Neural cell (in vitro differentiated cells): ENCODE results near the gene TAF8. TPM values are rescaled to one million over a fixed set of nuclear protein-coding genes. Genes with fewer than 3 reads are reported as not detected.

ENCODE experiments used
- H2AFZ ChIP-seq: fragments of 200-600, 300-800 bp; sonication (generic), shearing (Covaris generic); 2 replicates; pipeline ENCODE4 v1.6.0; 2014; ENCODE audit warnings: low read depth, mild to moderate bottlenecking, antibody characterized with exemption, low read length, moderate library complexity
- H3F3A ChIP-seq: fragments of 200-600 bp; shearing (Covaris generic); 2 replicates; pipeline ENCODE4 v1.6.1; 2016; ENCODE audit warnings: mild to moderate bottlenecking, moderate library complexity, mixed read lengths, antibody characterized with exemption, low read length; ENCODE audit not compliant: insufficient read depth, poor library complexity, severe bottlenecking
- H3K27ac ChIP-seq: fragments of 200-600, 300-800 bp; sonication (generic), shearing (Covaris generic); 2 replicates; pipeline ENCODE4 v1.5.1; 2014; ENCODE audit warnings: mild to moderate bottlenecking, low read length, moderate library complexity
- H3K27me3 ChIP-seq: fragments of 300-800, 200-600 bp; sonication (generic), shearing (Covaris generic); 2 replicates; pipeline ENCODE4 v1.6.0; 2014; ENCODE audit warnings: mild to moderate bottlenecking, low read depth, low read length, moderate library complexity; ENCODE audit not compliant: insufficient read depth
- H3K36me3 ChIP-seq: fragments of 300-800, 200-600 bp; sonication (generic), shearing (Covaris generic); 2 replicates; pipeline ENCODE4 v1.5.1; 2014; ENCODE audit warnings: mild to moderate bottlenecking, antibody characterized with exemption, low read length, moderate library complexity; ENCODE audit not compliant: insufficient read depth
- H3K4me2 ChIP-seq: fragments of 300-800, 200-600 bp; sonication (generic), shearing (Covaris generic); 2 replicates; pipeline ENCODE4 v1.6.0; 2014; ENCODE audit warnings: mild to moderate bottlenecking, low read length
- H3K4me3 ChIP-seq: fragments of 300-800, 200-600 bp; sonication (generic), shearing (Covaris generic); 2 replicates; pipeline ENCODE4 v1.5.1; 2014; ENCODE audit warnings: mild to moderate bottlenecking, low read length, moderate library complexity
- H3K79me2 ChIP-seq: fragments of 200-600 bp; shearing (Covaris generic); replicated peaks from 2 replicates; pipeline ENCODE4 v1.6.0; 2014; ENCODE audit warnings: mild to moderate bottlenecking, low read length, moderate library complexity; ENCODE audit not compliant: insufficient read depth
- H3K9ac ChIP-seq: fragments of 300-800, 200-600 bp; sonication (generic), shearing (Covaris generic); 2 replicates; pipeline ENCODE4 v1.6.1; 2016; ENCODE audit warnings: mild to moderate bottlenecking, low read length, mixed read lengths
- H3K9me2 ChIP-seq: fragments of 200-600 bp; shearing (Covaris generic); 2 replicates; pipeline ENCODE4 v1.6.1; 2016; ENCODE audit warnings: mild to moderate bottlenecking, low read length, mixed read lengths; ENCODE audit not compliant: insufficient read depth
- H3K9me3 ChIP-seq: fragments of 200-600, 300-800 bp; sonication (generic), shearing (Covaris generic); 2 replicates; pipeline ENCODE4 v1.6.1; 2016; ENCODE audit warnings: mild to moderate bottlenecking, mixed run types, low read length, moderate library complexity, mixed read lengths
- H4K20me1 ChIP-seq: fragments of 200-600 bp; shearing (Covaris generic); 2 replicates; pipeline ENCODE4 v1.6.1; 2016; ENCODE audit warnings: mild to moderate bottlenecking, mixed run types; ENCODE audit not compliant: insufficient read depth
- CTCF ChIP-seq: fragments of 450-650 bp; IDR thresholded peaks from 2 replicates; pipeline ENCODE4 v1.5.1; 2014; ENCODE audit warnings: antibody characterized with exemption, mild to moderate bottlenecking, moderate library complexity; ENCODE audit not compliant: poor library complexity, severe bottlenecking
- EP300 ChIP-seq: fragments of 450-650 bp; conservative IDR thresholded peaks from 2 replicates; pipeline ENCODE4 v1.6.1; 2014; ENCODE audit warnings: antibody characterized with exemption, mild to moderate bottlenecking, moderate library complexity; ENCODE audit not compliant: poor library complexity, severe bottlenecking
- EZH2 ChIP-seq: fragments of 200-600, 300-800 bp; shearing (Covaris generic), sonication (generic); IDR thresholded peaks from 2 replicates; pipeline ENCODE4 v1.6.1; 2014; ENCODE audit warnings: antibody characterized with exemption, low read length, borderline replicate concordance, mild to moderate bottlenecking; ENCODE audit not compliant: insufficient read depth, poor library complexity, severe bottlenecking
- MXI1 ChIP-seq: fragments of 450-650 bp; conservative IDR thresholded peaks from 2 replicates; pipeline ENCODE4 v1.6.1; 2014; ENCODE audit warnings: antibody characterized with exemption, mild to moderate bottlenecking; ENCODE audit not compliant: poor library complexity, severe bottlenecking
- POLR2AphosphoS5 ChIP-seq: IDR thresholded peaks from 2 replicates; pipeline ENCODE4 v1.6.1; 2012
- RAD21 ChIP-seq: fragments of 450-650 bp; conservative IDR thresholded peaks from 2 replicates; pipeline ENCODE4 v1.6.1; 2014; ENCODE audit warnings: antibody characterized with exemption, mild to moderate bottlenecking, moderate library complexity
- REST ChIP-seq: IDR thresholded peaks from 2 replicates; pipeline ENCODE4 v1.6.1; 2012; ENCODE audit warnings: borderline replicate concordance
- SMC3 ChIP-seq: fragments of 450-650 bp; conservative IDR thresholded peaks from 2 replicates; pipeline ENCODE4 v1.6.1; 2014; ENCODE audit warnings: antibody characterized with exemption, mild to moderate bottlenecking, moderate library complexity; ENCODE audit not compliant: poor library complexity
- TAF1 ChIP-seq: IDR thresholded peaks from 2 replicates; pipeline ENCODE4 v1.6.1; 2012; ENCODE audit warnings: low read depth
- polyA plus RNA-seq: library from polyadenylated mRNA; depleted of rRNA; stranded (reverse); fragments of >200 nt; gene quantifications from 2 replicates; pipeline ENCODE4 v1.2.3, GENCODE V29; 2014

Gene TAF8
- polyA plus RNA-seq, 1 donor from 2014 or later, result 5.1 TPM

- Histone ChIP-seq H3K79me2 (no peaks in the 10 kb centered on the region), H3K9me3 (no peaks in the 10 kb centered on the region), H4K20me1 (no peaks in the 10 kb centered on the region), H3K27ac (no peak overlapping the region), H3K4me2 (no peak overlapping the region), H3F3A (no peaks in the 10 kb centered on the region), H3K9me2 (no peaks in the 10 kb centered on the region), H3K4me3 (no peak overlapping the region), H3K9ac (no peak overlapping the region), H3K36me3 (no peaks in the 10 kb centered on the region), H3K27me3 (no peaks in the 10 kb centered on the region), H2AFZ (no peak overlapping the region)
- TF ChIP-seq TAF1 (no peak), MXI1 (no peak), POLR2AphosphoS5 (no peak)
Observed at GRCh38 chr6:42068872-42069522, 18.7 kb downstream of the TAF8 start.

- Histone ChIP-seq H3K27ac (no peak overlapping the region), H3K4me3 (no peak overlapping the region)
Observed at GRCh38 chr6:42071881-42072583, 21.7 kb downstream of the TAF8 start.

More at GRCh38 chr6:42071881-42072583, 21.7 kb downstream of the TAF8 start:
- Histone ChIP-seq H3K4me2 (no peak overlapping the region), H3K9me2 (no peaks in the 10 kb centered on the region), H3F3A (no peaks in the 10 kb centered on the region), H4K20me1 (no peaks in the 10 kb centered on the region), H3K79me2 (no peaks in the 10 kb centered on the region), H3K36me3 (no peaks in the 10 kb centered on the region), H3K9me3 (no peaks in the 10 kb centered on the region), H3K27me3 (no peaks in the 10 kb centered on the region), H3K9ac (no peak overlapping the region), H2AFZ (no peak overlapping the region)
- TF ChIP-seq RAD21 (no peak), EP300 (no peak), EZH2 (no peak), TAF1 (no peak), CTCF (no peak), SMC3 (no peak), POLR2AphosphoS5 (no peak), REST (no peak), MXI1 (no peak)
